HepG2 (cell line): Measurements from ENCODE around the gene RAB3D. TPM values are rescaled to one million over a fixed set of nuclear protein-coding genes. Genes with fewer than 3 reads are reported as not detected.

Experiments used
- AHR ChIP-seq: IDR thresholded peaks from 2 replicates; pipeline ENCODE4 v1.6.1; 2018; ENCODE audit warnings: missing genetic modification reagents, missing compliant biosample characterization
- ARID5B ChIP-seq: IDR thresholded peaks from 2 replicates; pipeline ENCODE4 v1.4.0; 2020; ENCODE audit warnings: mild to moderate bottlenecking, missing genetic modification reagents
- CAMTA2 ChIP-seq: sonication (generic); formaldehyde crosslinking; IDR thresholded peaks from 2 replicates; pipeline ENCODE4 v1.4.0; 2020; ENCODE audit warnings: mild to moderate bottlenecking, missing genetic modification reagents, borderline replicate concordance
- CHD2 ChIP-seq: IDR thresholded peaks from 2 replicates; pipeline ENCODE4 v1.6.1; 2011; ENCODE audit warnings: low read depth, low read length, improper control_type of control experiment
- GRHL1 ChIP-seq: sonication (generic); formaldehyde crosslinking; conservative IDR thresholded peaks from 2 replicates; pipeline ENCODE4 v1.8.0; 2022; ENCODE audit warnings: missing genetic modification reagents
- MLXIP ChIP-seq: sonication (generic); formaldehyde crosslinking; IDR thresholded peaks from 2 replicates; pipeline ENCODE4 v1.9.0; 2021; ENCODE audit warnings: missing genetic modification reagents, borderline replicate concordance
- PAXIP1 ChIP-seq: sonication (generic); formaldehyde crosslinking; conservative IDR thresholded peaks from 2 replicates; pipeline ENCODE4 v1.4.0; 2020; ENCODE audit warnings: mild to moderate bottlenecking, missing genetic modification reagents, moderate library complexity
- SMAD9 ChIP-seq: sonication (generic); formaldehyde crosslinking; IDR thresholded peaks from 2 replicates; pipeline ENCODE4 v1.5.1; 2020; ENCODE audit warnings: mild to moderate bottlenecking, missing genetic modification reagents
- ZNF280D ChIP-seq: sonication (generic); formaldehyde crosslinking; IDR thresholded peaks from 2 replicates; pipeline ENCODE4 v1.5.1; 2020; ENCODE audit warnings: mild to moderate bottlenecking, missing genetic modification reagents
- ZNF282 ChIP-seq: fragments of 450-650 bp; IDR thresholded peaks from 2 replicates; pipeline ENCODE4 v1.6.1; 2018; ENCODE audit not compliant: partially characterized antibody
- ZNF740 ChIP-seq: sonication (generic); formaldehyde crosslinking; IDR thresholded peaks from 2 replicates; pipeline ENCODE4 v1.4.0; 2020; ENCODE audit warnings: missing genetic modification reagents
- polyA plus RNA-seq, 8 experiments: library from polyadenylated mRNA; depleted of rRNA in 3 of 8; stranded (reverse) in 7 of 8; unstranded in 1 of 8; fragments of >200 nt; fragmentation: Illumina TruSeq in 4 of 8; extraction: Trizol in 4 of 8; gene quantifications; 2 replicates each; pipeline versions ENCODE4 v1.2.1 to v1.2.3, GENCODE V29; 2011 to 2016; ENCODE audit warnings: low read depth in 4 of 8, missing spikeins in 1 of 8, mixed read lengths in 1 of 8; ENCODE audit not compliant: insufficient read depth in 1 of 8
- total RNA-seq, 5 experiments: library from RNA; depleted of rRNA; stranded (reverse); fragments of >200 nt; fragmentation: Illumina TruSeq; extraction: Trizol; gene quantifications; 2 replicates each; pipeline ENCODE4 v1.2.3, GENCODE V29; 2016; ENCODE audit warnings: low read depth in 1 of 5

The RAB3D gene
- total and polyA plus RNA-seq, 2 of the 13 experiments (the other 11 are each of a cell fraction or from before 2014, with no cell fraction given): 2.0 to 16.1 TPM

GRCh38 chr19:11339254-11340098 is at the start of gene RAB3D (continued):
- TF ChIP-seq MLXIP (CRISPR knock-in tag) (no peak), GRHL1 (CRISPR knock-in tag) (no peak), CAMTA2 (CRISPR knock-in tag) (no peak), AHR (CRISPR knock-in tag) (no peak), PAXIP1 (CRISPR knock-in tag) (peak; percentile 27; the same call in 1 of the 2 replicates), ZNF740 (CRISPR knock-in tag) (peak; percentile 48; the same call in 1 of the 2 replicates), SMAD9 (no peak), ZNF280D (CRISPR knock-in tag) (no peak), ZNF282 (no peak), CHD2 (no peak), ARID5B (CRISPR knock-in tag) (peak; percentile 23; the same call in 1 of the 2 replicates)
